Spleen (tissue), 11 donors: Measurements from ENCODE around the gene PIGR. TPM values are rescaled to one million over a fixed set of nuclear protein-coding genes. Genes with fewer than 3 reads are reported as not detected.

Experiments used
- DNase-seq: peaks from one replicate; pipeline ENCODE4 v3.0.0-alpha.2; 2020
- H3K27ac ChIP-seq, 8 donors: fragments of 200-600 bp; sonication (generic) in 7 of 8; 1 replicate in 4 of 8; 2 replicates in 4 of 8; pipeline versions ENCODE4 v1.5.0 to v1.8.0; 2016 to 2021; ENCODE audit warnings: inconsistent platforms in 4 of 8, mild to moderate bottlenecking in 4 of 8, moderate library complexity in 1 of 8
- H3K27me3 ChIP-seq, 7 donors: fragments of 200-600 bp; sonication (generic) in 6 of 7; replicated peaks in 1 of 7; 1 replicate in 4 of 7; 2 replicates in 3 of 7; pipeline versions ENCODE4 v1.5.0 to v1.8.0; 2016 to 2021; ENCODE audit warnings: inconsistent platforms in 3 of 7, mild to moderate bottlenecking in 1 of 7
- H3K36me3 ChIP-seq, 6 donors: fragments of 200-600 bp; sonication (generic) in 5 of 6; 1 replicate in 4 of 6; 2 replicates in 2 of 6; pipeline versions ENCODE4 v1.5.0 to v1.8.0; 2016 to 2021; ENCODE audit warnings: inconsistent platforms in 2 of 6
- H3K4me1 ChIP-seq, 6 donors: fragments of 200-600 bp; sonication (generic) in 5 of 6; 1 replicate in 3 of 6; 2 replicates in 3 of 6; pipeline versions ENCODE4 v1.5.0 to v1.8.0; 2016 to 2021; ENCODE audit warnings: inconsistent platforms in 3 of 6
- H3K4me3 ChIP-seq, 8 donors: fragments of 200-600 bp; sonication (generic) in 7 of 8; 1 replicate in 4 of 8; 2 replicates in 4 of 8; pipeline versions ENCODE4 v1.5.0 to v1.8.0; 2016 to 2021; ENCODE audit warnings: inconsistent platforms in 4 of 8, mild to moderate bottlenecking in 4 of 8, moderate library complexity in 2 of 8
- H3K9me3 ChIP-seq, 8 donors: fragments of 200-600 bp; sonication (generic) in 7 of 8; 1 replicate in 4 of 8; 2 replicates in 4 of 8; pipeline versions ENCODE4 v1.5.0 to v1.8.0; 2016 to 2021; ENCODE audit warnings: inconsistent platforms in 4 of 8
- CTCF ChIP-seq, 11 experiments: fragments of 200-600 bp in 7 of 11; fragments of 450-650 bp in 4 of 11; sonication (generic) in 4 of 11; IDR thresholded peaks in 8 of 11; conservative IDR thresholded peaks in 3 of 11; 1 replicate in 7 of 11; 2 replicates in 4 of 11; pipeline versions ENCODE4 v1.4.0 to v1.8.0; 2016 to 2021; ENCODE audit warnings: antibody characterized with exemption in 11 of 11, inconsistent platforms in 4 of 11, mild to moderate bottlenecking in 1 of 11
- POLR2A ChIP-seq, 3 donors: fragments of 450-650 bp; IDR thresholded peaks; one replicate each; pipeline ENCODE4 v1.5.1; 2017; ENCODE audit warnings: antibody characterized with exemption in 3 of 3, mild to moderate bottlenecking in 1 of 3
- POLR2AphosphoS5 ChIP-seq, 3 donors: sonication (generic); formaldehyde crosslinking; IDR thresholded peaks; one replicate each; pipeline ENCODE4 v1.5.1; 2017; ENCODE audit warnings: antibody characterized with exemption in 3 of 3
- WGBS, 5 donors: extraction: QIAGEN DNeasy Blood & Tissue Kit in 3 of 5; methylation state at CpG; one replicate each; pipeline versions ENCODE4 v1.1.5 to v1.1.7; 2013 to 2018; 5-methylcytosine and 5-hydroxymethylcytosine counted together
- intact Hi-C: fragments of 100-400 bp; cut with DNase I; formaldehyde crosslinking; loops from one replicate; pipeline ENCODE4 v1.15.0; 2023; ENCODE audit warnings: low total_unique reads
- polyA plus RNA-seq, 3 donors: library from polyadenylated mRNA; stranded (reverse); fragments of 200-250 nt; gene quantifications; one replicate each; pipeline ENCODE4 v1.2.1, GENCODE V29; 2013
- total RNA-seq, 7 donors: library from RNA; depleted of rRNA in 3 of 7; stranded (reverse); fragments of >200 nt in 3 of 7; fragmentation: NEBNext Ultra II Directional in 4 of 7; extraction: Animal tissue kit (Norgen Biotek cat#: 25700) in 4 of 7; gene quantifications; one replicate each; pipeline versions ENCODE4 v1.1.0 to v1.2.1, GENCODE V29; 2016 to 2021
- donor health status: healthy with polysubstance abuse.
- donor health status: DM: no; HTN: no; CAD: no; lungs with moderate emphysema.
- donor health status: DM: no; HTN: no; CAD: no.
- donor health status: Bipolar disorder and iron deficiency.
- donor health status: healthy.
- donor health status: DM: no; HTN: no; CAD: no.
- donor health status: DM: yes; HTN: yes; CAD: no.

The PIGR gene
- total and polyA plus RNA-seq, 10 donors: 0.13 to 1.7 (median 0.89) TPM

GRCh38 chr1:206962272-206962671, 16.0 kb upstream of the PIGR start:
- intact Hi-C loops: no loop called here
- no peak overlapping the region for H3K4me3 ChIP-seq
- WGBS, 5 donors: 61 to 80% (median 74%) methylated on average over 7 of the region's 7 CpGs

GRCh38 chr1:206961668-206962067, 15.4 kb upstream of the PIGR start:
- Histone ChIP-seq H3K27ac (no peak overlapping the region), H3K27me3 (no peaks in the 10 kb centered on the region), H3K4me1 (peaks cover 0 to 14% (median 4%) of the 10 kb centered on the region in 6 donors), H3K36me3 (no peaks in the 10 kb centered on the region), H3K4me3 (no peak overlapping the region), H3K9me3 (no peaks in the 10 kb centered on the region)
- TF ChIP-seq CTCF (IDR thresholded peaks at IDR 0.05 in 8 of 11, conservative IDR thresholded peaks at IDR 0.05 in 3 of 11) (no peak), POLR2A (IDR thresholded peaks at IDR 0.05) (no peak), POLR2AphosphoS5 (IDR thresholded peaks at IDR 0.05) (no peak)
- DNase-seq: no peak
- WGBS, 5 donors: 65 to 93% (median 81%) methylated on average over 3 of the region's 3 CpGs
- intact Hi-C loops: no loop called here

More at GRCh38 chr1:206962272-206962671, 16.0 kb upstream of the PIGR start:
- no peaks in the 10 kb centered on the region for H3K36me3 ChIP-seq
- TF ChIP-seq CTCF (IDR thresholded peaks at IDR 0.05 in 8 of 11, conservative IDR thresholded peaks at IDR 0.05 in 3 of 11) (no peak), POLR2A (IDR thresholded peaks at IDR 0.05) (no peak), POLR2AphosphoS5 (IDR thresholded peaks at IDR 0.05) (no peak)
- no peaks in the 10 kb centered on the region for H3K27me3 ChIP-seq
- H3K4me1 ChIP-seq: peaks cover 0 to 20% (median 10%) of the 10 kb centered on the region in 6 donors
- H3K27ac ChIP-seq: no peak overlapping the region
- H3K9me3 ChIP-seq: no peaks in the 10 kb centered on the region
- no peak for DNase-seq

- no peak for DNase-seq
- Histone ChIP-seq H3K27ac (no peak overlapping the region), H3K36me3 (no peaks in the 10 kb centered on the region), H3K4me3 (no peak overlapping the region), H3K27me3 (no peaks in the 10 kb centered on the region), H3K9me3 (no peaks in the 10 kb centered on the region), H3K4me1 (peaks cover 0 to 11% (median 4%) of the 10 kb centered on the region in 6 donors)
- intact Hi-C loops: no loop called here
- 85 to 97% (median 90%) methylated on average over 6 of the region's 6 CpGs for WGBS, 5 donors
- no peak for TF ChIP-seq CTCF (IDR thresholded peaks at IDR 0.05 in 8 of 11, conservative IDR thresholded peaks at IDR 0.05 in 3 of 11)
- no peak for TF ChIP-seq POLR2A (IDR thresholded peaks at IDR 0.05)
- no peak for TF ChIP-seq POLR2AphosphoS5 (IDR thresholded peaks at IDR 0.05)
Observed at GRCh38 chr1:206960676-206961386, 14.6 kb upstream of the PIGR start.

DNA sequence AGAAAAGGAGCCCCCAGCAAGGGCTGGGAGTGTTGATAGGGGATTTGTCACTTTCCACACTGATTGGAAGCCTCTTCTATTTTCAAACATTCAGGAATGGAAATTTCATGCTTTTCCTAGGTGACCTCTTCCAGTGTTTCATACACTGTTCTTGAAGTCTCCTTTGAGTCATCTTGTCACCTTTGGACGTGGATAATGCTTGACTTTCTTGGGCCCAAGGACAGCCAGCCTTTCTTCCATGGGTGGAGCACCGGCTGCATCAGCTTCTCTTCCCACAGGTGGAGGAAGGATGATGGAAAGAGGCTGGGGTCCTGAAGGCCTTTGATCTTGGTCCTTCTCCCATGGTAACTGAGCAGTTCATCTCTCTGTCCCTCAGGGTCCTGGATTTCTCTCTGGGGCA, 11.9 kb upstream of the PIGR start:
- Histone ChIP-seq H3K4me3 (no peak overlapping the region), H3K9me3 (no peaks in the 10 kb centered on the region), H3K36me3 (no peaks in the 10 kb centered on the region), H3K27me3 (no peaks in the 10 kb centered on the region), H3K27ac (no peak overlapping the region), H3K4me1 (peaks cover 0 to 11% (median 4%) of the 10 kb centered on the region in 6 donors)
- 59 to 93% (median 84%) methylated on average over 2 of the region's 2 CpGs for WGBS, 5 donors
- no peak for TF ChIP-seq POLR2AphosphoS5 (IDR thresholded peaks at IDR 0.05)
- no peak for TF ChIP-seq POLR2A (IDR thresholded peaks at IDR 0.05)
- no peak for TF ChIP-seq CTCF (IDR thresholded peaks at IDR 0.05 in 8 of 11, conservative IDR thresholded peaks at IDR 0.05 in 3 of 11)
- no peak for DNase-seq
- intact Hi-C loops: no loop called here
